HG03066 (cell line): ENCODE measurements around the gene TCF23.

Experiments
- ATAC-seq: cut with Tn5 transposase; IDR thresholded peaks from one replicate; pipeline ENCODE4 v1.9.1; 2021; ENCODE audit warnings: low read depth; ENCODE audit not compliant: unreplicated experiment

Gene TCF23

DNA sequence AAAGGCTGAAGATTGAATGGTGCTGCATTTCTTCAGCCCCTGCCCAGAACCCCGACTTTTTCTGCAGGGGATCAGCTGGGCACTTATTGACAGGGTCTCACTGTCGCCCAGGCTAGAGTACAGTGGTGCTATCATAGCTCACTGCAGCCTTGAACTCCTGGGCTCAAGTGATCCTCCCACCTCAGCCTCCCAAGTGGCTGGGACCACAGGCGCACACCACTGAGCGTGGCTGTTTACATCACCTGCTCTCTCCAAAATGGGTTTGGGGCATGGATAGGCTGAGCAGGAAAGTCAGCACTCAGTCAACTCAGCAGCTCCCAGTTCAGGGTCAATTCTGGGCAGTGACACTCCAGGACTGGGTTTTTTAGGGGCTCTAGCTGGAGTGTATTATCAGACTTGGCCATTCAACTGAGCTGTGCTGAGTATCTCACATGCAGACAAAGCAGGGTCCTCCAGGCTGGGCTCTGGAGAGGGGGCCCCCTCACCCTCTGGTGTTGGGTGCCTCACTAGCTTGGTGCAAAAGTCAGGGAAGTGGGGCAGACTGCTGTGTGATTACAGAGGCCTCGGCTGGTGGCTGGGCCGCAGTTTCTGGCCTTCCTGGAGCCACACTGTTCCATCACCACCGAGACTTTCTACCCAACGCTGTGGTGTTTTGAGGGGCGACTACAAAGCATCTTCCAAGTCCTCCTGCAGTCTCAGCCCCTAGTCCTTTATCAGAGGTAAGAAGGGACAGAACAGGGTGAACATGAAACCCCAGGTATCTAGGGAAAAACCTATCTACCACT, 20.7 kb upstream of the TCF23 start:
- no peak for ATAC-seq

DNA sequence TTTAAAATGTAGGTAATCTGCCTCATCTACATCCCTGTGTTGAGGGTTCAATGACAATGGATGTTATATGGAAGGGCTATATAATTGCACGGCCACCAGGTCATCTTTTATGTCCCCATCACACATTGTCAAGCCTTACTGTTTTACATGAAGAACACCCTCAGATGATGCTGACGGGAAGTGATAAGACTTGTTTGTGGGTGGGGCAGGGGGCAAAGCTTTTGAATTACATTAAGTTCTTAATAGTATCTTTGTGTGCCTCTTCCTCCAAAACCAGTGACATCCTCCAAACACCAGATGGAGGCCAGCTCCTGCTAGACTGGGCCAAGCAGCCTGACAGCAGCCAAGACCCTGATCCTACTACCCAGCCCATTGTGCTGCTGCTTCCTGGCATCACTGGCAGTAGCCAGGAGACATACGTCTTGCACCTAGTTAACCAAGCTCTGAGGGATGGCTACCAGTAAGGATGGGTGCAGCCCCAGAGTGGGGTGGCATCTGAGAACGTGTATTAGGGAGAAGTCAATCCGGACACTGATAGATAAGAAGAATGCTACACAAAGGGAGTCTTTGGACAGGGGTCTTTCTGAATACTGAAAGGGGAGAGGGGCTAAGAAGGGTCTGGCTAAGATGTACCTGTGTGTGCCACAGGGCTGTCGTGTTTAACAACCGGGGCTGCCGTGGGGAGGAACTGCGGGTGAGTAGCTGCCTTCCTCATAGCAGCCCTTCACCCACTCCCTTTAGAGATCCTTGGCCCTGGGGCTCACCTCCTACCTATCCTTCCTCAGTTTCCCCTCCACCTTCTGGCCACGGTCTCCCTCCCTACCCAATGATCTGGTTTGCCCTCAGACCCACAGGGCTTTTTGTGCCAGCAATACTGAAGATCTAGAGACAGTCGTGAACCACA, 19.9 kb upstream of the TCF23 start:
- no peak for ATAC-seq

DNA sequence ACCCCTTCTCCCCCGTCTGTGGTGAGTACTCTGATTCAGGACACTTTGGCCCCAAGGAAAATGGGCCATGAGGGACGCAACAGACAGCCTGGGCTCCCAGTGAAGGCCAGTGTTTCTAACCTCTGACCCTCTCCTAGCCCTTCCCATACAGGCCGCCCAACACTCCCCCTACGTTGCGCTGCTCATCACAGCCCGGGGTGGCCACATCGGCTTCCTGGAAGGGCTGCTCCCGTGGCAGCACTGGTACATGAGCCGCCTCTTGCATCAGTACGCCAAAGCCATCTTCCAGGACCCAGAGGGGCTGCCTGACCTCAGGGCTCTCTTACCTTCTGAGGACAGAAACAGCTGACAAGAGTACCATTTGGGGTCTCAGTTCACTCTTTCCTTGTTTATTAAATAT, 18.4 kb upstream of the TCF23 start:
- no peak for ATAC-seq

- ATAC-seq: no peak
Observed at GRCh38 chr2:27131429-27131828, 17.4 kb upstream of the TCF23 start.

- no peak for ATAC-seq
Observed at GRCh38 chr2:27133195-27133875, 15.5 kb upstream of the TCF23 start.

DNA sequence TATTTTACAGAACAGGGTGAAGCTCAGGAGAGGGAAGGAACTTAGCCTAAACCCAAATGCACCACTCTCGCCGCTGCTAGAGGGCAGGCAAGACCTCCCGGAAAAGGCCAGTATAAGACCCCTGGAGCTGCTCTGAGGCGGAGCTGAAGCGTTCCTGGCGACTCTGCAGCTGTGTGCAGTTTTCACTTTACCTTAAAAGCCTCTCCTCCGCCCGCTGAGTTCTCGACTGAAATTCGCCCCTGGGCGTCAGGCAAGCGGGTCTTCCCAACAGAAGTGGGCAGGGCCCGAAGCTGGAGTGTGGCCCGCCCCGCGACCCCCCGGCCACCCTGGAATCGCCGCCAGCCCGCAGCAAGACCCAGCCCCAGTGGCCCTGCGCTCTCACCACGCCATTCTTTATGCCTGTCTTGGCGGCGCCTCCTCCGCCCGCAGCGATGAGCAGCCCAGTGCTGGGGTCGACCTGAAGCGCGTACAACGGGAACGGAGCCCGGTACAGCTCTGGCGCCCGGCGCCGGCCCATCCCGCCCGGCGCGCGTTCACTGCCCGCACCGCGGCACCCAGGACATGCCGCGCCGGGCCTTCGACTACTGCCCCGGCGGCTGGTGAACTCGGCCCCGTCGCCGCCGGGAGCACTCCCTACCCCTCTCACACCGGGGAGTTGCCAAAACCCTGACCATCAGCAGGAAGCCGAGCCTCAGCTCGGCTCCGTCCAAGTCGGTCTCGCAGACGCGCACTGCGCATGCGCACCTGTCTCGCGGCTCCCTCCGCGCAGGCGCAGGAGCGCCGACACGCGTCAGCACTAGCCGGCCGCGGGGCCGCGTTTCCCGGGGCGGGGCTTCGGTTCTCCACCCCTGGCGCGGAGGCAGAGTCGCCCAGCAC, 14.7 kb upstream of the TCF23 start, which contains the start of gene PREB:
PREB (minus strand) TSS at position 732 of the 876 bp plus-strand sequence; CDS start at position 517, 215 bp downstream.
- ATAC-seq: peak; percentile 82

DNA sequence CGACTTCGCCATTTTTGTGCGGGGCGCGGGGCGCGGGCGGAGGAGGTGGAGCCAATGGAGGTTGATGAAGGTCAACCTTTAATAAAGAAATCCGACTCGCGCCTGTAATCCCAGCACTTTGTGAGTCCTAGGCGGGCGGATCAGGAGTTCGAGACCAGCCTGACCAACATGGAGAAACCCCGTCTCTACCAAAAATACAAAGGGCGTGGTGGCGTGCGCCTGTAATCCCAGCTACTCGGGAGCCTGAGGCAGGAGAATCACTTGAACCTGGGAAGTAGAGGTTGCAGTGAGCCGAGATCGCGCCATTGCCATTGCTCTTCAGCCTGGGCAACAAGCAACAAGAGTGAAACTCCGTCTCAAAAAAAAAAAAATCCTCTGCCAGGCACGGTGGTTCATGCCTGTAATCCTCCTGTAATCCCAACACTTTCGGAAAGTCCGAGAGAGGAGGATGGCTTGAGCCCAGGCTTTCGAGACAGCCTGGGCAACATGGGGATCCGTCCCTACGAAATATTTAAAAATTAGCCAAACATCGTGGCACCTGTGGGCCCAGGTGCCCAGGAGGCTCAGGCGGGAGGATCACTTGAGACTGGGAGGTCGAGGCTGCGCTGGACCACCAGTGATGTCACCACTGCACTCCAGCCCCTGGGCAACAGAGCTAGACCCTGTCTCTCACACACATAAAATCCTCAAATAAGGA, 13.9 kb upstream of the TCF23 start:
- no peak for ATAC-seq

GRCh38 chr2:27135478-27135955, 13.3 kb upstream of the TCF23 start:
- ATAC-seq: no peak

- ATAC-seq: no peak
Observed at GRCh38 chr2:27136751-27137150, 12.1 kb upstream of the TCF23 start.

DNA sequence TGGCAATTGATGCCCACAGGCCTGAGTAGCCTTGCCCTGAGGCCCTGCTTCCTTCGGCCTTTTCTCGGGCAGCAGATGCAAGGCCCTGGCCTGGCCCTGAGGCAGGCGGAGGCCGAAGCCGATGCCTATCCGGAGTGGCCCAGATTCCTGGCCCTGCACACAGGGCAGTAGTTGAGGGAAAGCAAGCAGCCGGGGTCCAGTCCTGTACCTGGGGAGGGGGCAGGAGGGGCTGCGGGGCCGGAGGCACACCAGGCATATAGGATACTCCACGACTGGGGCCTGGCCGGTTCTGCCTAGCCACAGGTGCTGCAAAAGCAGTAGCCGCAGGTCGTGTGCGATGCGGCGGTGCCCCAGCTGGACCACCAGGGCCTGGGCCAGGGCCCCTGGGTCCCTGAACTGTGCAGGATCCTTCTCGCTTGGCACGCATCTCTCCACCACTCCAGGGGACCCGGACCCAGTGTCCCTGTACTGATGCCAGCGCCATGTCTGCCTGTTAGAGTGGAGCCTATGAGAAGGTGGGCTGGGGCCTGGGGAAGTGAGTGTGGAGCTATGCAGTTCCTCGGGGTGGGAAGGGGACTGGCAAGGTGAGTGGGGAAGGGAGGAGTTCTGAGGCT, 11.4 kb upstream of the TCF23 start:
- no peak for ATAC-seq

DNA sequence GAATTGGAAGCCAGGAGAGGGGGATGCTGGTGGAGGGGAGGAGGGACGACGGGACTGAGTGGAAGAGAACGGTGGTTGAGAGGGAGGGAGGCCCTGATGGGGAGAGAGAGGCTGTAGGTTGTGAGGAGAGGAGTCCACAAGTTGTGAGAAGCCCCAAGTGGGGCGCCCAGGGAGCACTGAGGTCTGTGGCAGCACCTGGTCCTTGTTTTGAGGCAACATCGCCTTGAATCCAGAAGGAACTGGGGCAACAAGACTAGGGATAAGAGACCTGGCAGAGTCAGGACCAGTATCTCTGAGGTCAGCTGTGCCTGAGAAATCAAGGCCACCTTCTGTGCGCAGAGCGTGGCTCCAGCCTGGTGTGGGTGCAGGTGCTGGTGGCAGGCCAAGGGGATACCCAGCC, 10.7 kb upstream of the TCF23 start:
- no peak for ATAC-seq

DNA sequence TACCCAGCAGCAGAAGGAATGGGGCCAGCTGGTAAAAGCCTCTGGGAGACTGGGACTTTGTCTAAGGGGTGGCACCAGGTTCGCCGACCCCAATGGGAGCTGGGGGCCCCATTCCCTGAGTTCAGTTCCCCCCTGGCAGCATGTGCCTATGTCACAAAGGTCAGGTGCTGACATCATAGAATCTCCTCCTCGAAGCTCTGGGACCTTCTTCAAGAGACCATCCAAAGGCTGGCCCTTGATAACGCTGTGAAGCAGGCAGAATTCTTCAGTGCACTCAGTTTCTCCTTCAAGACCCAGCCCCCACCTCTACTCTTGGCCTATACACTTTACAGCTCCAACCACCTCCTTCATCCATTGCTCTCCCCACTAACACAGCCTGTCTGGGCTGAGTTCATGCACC, 9.5 kb upstream of the TCF23 start, which contains the start of gene PRR30:
PRR30 (minus strand) TSS at position 101 of the 400 bp plus-strand sequence. CDS start 1,081 bp downstream, outside the sequence.
- no peak for ATAC-seq

DNA sequence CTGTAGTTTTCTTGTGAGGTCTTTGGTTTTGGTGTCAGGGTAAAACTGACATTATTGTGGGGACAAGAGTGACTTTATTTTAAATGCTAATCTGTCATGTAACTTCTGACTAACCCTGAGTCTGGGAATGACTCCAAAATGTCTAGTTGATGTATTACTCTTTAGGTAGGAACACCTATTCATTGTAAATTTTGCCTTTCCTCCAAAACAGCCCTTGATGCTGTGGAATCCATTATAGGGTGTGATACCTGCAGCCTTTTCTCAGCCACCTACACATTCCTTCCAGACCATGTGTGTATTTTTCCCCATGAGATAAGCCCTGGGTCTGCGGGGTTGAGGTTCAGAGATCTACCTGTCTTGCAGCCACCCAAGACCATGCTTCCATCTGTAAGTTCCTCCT, 5.5 kb upstream of the TCF23 start:
- ATAC-seq: no peak

GRCh38 chr2:27145682-27146081, 3.1 kb upstream of the TCF23 start:
- ATAC-seq: no peak

DNA sequence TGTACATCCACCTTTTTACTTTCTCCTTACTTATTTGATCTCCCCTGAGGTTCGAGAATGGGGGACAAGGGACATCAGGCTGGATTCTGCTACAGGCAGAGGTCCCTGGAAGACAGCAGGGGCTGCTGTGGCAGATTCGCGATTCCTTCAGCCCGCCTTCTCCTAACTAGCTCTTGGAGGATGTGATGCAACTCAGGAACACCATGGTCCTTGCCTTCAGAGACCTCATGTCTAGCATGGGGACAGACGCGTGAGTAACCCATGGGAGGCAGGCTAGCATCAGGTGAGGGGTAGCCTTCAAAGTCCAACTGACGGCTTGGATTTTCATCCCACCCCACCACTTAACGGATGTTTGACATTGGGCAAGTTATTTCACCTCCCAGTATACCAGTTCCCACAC, 869 bp upstream of the TCF23 start:
- no peak for ATAC-seq

GRCh38 chr2:27149570-27150405, 984 bp downstream of the TCF23 start:
- no peak for ATAC-seq

- ATAC-seq: no peak
Observed at GRCh38 chr2:27150639-27151230, 1.9 kb downstream of the TCF23 start.
